Stimulated activated CD4-positive, alpha-beta T cell treated with anti-CD3 and anti-CD28 coated beads, TNF-alpha, amount 100 ng/mL, for 48 hours (primary cell): Measurements from ENCODE around the gene C3orf49.
A peak's percentile ranks its signal among the peaks of the same experiment; 100 is the strongest.

Experiments used
- DNase-seq, 3 donors: peaks; one replicate each; pipeline ENCODE4 v3.0.0-alpha.2; 2020; ENCODE audit warnings: low read depth in 3 of 3

The C3orf49 gene

GRCh38 chr3:63851287-63851686 is 32.2 kb downstream of the C3orf49 start:
- DNase-seq: no peak

DNA sequence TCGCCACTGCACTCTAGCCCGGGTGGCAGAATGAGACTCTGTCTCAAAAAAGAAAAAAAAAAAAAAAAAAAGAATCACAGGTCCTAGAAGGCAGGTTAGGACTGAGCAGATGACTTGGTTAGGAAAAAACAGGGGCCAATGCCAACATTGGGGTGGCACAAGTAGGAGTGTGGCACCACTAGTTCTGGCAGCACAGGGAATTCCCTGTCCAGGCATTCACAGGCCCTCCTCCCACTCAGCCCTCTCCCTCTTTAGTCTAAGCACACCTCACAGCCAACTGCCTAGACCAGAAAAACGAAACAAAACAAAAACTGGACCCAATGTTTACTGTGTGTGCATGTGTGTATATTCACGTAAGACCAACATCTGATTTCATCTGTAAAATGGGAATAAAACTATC is 34.0 kb downstream of the C3orf49 start:
- DNase-seq: no peak

DNA sequence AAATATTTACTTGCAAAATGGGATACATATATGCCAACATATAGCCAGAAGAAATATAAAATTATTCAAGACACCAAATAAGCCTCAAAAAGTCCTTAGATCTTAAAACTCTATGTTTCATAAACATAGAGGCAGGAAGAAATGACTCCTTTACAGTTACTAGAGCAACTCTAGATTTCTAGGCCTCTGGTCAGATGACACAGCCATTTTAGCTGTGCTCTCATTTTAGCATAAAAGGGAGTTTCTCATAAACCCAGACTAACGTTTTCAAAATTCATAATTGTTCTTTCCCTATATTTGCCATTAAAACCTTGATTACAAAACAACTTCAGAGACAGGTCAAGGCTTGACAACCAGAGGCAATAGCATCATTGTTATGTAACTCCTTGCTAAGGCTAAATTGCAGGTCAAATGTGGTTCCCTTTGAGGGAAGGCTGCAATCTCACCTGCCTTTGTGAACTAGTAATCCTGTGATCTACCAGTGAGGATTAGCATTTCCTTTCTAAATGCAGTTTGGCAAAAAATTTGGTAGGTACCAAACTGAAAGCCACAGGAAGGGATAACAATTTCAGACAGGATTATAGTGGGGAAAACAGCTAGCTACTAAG is 36.3 kb downstream of the C3orf49 start:
- no peak for DNase-seq

GRCh38 chr3:63857311-63857710 is 38.2 kb downstream of the C3orf49 start:
- no peak for DNase-seq

- DNase-seq: no peak
These were observed 41.7 kb downstream of the C3orf49 start for GRCh38 chr3:63860776-63861175.

DNA sequence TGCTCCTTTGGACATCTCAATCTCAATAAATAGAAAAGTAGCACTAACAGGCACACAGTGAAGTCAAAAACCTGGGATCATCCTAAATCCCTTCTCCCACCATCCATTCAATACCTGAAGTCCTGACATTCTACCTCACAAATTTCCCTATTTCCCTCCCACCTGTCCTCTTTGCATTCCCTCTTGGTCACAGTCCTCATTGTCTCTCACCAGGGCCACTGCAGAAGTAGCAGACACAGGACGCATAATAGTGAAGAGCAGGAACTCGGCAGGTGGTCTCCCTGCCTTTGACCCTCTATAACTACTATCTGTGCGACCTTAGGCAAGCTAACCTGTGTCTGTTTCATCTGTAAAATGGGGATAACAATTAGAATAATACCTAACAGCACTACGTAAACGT is 42.2 kb downstream of the C3orf49 start:
- DNase-seq: no peak

GRCh38 chr3:63862804-63863149 is 43.7 kb downstream of the C3orf49 start:
- no peak for DNase-seq

DNA sequence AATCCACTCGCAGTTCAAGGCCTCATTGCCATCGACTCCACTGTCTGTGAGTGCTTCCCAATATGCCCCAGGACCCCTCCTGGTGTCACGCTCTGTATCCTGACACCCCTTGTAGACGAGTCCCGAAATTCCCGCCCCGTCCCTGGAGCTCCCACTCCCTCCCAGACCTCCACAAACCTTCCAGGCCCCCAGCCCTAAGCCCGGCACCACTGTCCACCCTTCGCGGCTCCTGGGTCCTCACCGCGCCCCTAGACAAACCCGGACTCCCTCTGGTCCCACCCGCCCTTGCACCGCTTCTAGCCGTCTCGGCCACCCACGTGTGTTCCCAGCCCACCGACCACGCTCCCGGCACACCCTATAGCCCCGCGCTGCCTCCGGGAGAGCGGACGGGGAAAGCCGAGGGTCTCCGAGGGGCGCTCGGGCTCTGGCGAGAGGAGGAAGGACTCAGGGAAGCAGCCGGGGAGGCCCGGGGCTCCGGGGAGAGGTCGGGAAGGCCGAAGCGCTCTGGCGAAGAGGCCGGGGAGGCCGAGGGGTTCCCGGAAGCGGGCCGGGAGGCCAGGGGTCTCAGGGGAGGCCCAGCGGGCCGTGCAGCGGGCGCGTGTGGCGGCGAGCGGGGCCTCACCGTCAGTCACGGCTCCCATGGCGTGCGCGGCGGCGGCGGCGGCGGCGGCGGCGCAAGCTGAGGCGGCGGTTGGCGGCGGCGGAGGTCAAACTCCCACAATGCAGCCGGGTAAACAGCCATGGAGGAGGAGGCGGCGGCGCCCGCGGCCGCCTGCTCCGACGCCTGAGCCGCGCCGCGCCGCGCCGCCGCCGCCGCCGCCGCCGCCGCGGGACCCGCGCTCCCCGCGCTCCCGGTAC is 44.3 kb downstream of the C3orf49 start, which contains the start of the genes ATXN7 and THOC7:
TSS of gene ATXN7 (plus strand) at position 718 of the 858 bp plus-strand sequence. CDS start 48,732 bp downstream, outside the sequence.
TSS of gene THOC7 (minus strand) at position 656 of the 858 bp plus-strand sequence. CDS start at position 641, 15 bp downstream.
- peak; percentile 35 to 43 (median 43) for DNase-seq

DNA sequence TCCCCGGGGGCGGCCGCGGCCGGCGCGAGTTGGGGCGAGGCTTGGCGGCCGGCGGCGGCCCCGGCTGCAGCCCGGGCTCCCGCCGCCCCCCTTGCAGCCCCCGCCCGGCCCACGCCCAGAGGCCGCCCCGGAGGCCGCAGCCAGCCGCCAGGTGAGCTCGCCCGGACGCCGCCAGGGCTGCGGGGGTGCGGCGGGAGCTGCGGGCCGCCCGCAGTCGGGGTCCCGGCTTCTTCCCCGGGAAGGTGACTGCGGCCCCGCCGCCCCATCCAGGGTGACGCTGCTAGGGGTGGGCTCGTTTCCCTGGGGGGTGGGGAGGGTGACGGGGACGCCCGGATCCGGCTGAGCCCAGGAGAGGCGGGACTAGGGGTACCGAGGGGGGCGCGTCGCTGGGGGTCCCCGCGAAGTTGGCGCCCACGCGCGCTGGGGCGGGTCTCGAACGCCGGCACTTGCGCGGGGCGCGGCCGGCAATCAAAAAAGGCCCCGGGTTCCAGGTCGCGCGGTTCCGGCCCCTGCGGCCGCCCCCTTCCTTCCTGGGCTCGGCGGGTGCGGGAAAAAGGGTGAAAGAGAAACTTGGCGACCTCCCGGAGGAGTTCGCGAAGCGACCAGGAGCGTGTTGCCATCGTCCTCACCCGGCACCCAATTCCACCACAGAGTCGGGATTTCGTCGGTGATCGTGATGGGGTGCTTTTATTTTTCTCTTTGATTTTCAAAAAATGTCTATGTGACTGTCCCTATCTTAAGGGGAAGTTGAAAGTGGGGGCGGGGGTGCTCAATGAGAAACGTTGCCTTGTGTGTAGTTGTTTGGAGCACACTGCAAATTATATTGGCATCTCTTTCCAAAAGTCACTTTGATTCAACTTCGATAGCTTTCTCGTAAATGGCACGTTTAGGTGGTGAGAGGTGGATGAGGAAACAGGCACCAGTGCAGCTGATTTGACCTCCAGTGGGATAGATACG is 45.2 kb downstream of the C3orf49 start:
- peak; percentile 2 to 30 (median 7) for DNase-seq

DNA sequence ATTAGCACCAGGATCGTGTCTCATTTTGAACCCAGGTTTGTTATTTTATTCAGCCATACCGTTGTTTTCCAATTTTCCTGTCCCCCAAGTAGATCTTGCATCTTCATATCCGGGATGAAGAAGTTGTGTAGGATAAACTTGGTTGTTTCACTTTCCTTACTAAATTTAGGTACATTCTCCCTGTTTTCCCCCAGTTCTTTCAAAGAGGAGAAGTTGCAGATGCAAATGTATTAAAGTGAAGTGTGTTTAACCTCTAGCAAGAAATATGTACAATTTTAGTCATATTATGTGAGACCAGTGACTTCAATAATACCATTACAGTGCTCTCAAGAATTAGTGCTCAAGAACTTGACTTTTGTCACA is 45.8 kb downstream of the C3orf49 start:
- DNase-seq: no peak

GRCh38 chr3:63867225-63867624 is 48.1 kb downstream of the C3orf49 start:
- DNase-seq: no peak

DNA sequence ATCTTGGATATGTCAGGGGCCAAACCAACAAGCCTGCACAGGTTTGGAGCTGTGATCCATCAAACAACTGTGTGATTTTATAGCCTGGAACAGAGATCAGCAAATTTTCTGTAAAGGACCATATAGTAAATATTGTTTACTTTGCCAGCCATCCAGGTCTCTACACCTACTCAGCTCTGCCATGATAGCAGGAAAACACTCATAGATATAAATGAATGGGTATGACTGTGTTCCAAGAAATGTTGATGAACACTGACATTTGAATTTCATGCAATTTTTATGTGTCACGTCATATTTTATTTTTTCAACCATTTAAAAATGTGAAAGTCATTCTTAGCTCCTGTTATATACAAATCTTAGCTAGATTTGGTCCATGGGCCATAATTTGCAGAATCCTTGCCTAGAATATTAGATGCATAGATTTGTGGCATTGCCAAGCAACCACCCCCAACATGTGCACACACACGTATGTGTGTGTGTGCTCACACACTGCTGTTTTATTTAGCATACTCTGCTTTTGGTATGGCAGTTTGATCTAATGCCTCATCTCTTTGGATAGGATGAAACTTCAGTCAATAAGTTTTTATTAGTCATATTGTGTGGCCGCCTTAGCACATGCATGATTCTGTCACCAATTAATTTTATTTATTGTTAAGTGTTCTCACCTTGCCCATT is 51.0 kb downstream of the C3orf49 start:
- DNase-seq: no peak

DNA sequence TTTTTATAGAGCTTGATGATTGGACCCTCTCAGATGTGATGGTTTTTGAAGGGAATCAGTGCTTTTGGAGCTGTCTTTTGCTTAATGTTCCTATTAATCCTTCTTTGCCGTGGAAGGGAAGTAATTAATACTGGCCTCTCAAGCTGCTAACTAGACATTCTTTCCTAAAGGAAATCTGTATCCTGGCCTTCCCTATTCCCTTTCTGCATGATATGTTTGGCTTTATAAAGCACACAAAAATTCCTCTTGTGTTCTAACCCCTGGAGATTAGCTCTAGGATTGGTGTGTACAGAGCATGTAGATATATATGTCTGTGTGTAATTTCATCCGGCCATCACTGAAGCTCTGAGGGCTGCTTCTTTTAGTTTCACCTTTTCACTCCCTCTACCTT is 51.5 kb downstream of the C3orf49 start:
- DNase-seq: no peak

DNA sequence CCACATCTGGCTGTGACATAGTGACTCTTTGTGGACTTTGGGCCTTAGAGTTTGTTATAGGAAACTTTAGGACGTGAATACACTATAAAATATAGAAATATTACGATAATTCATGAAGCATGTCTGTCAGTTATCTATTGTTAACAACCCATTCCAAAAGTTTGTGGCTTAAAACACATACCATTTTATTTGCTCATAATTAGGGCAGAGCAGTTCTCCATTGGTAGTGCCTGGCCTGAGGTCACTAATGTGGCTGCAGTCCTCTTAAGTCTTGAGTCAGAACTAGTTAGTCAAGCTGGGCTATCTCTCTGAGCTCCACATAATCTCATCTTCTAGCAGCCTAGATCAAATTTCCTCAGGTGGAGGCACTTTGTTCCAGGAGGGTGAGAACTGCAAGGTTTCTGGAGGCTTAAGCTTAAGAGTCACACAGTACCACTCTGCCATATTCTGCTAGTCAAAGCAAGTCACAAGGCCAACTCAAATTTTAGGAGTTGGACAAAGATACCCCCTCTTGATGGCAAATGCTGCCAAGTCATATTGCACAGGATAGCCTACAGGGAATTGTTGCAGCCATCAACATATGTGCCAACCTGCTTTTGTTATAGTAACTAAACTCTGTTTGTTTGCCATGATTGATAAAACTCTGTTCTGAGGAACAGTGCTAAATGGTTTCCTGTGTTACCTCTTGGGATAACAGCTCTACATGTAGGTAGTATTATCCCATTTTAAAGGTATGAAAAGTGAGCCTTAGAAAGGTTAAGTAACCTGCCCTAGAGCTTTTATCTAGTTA is 53.2 kb downstream of the C3orf49 start:
- no peak for DNase-seq

- DNase-seq: no peak
These were observed 55.7 kb downstream of the C3orf49 start for GRCh38 chr3:63874769-63875168.

- DNase-seq: no peak
These were observed 56.4 kb downstream of the C3orf49 start for GRCh38 chr3:63875510-63875909.

DNA sequence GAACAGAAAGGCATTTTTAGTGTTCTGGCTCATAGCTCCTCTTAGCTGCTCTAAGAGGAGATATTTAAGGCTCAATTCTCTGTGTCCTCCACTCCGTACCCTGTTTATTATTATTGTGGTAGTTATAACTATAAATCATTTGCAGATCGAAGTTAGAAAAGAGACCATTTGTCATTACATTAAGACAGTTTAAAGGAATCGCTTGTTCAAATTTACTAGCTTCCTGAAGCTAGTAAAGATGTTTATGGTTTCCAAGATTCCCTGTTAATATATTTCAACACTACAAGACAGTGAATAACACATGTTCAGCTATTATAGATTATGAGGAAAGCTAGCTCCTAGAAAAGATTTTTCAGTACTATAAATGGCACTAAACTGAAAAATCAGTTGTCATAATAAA is 57.2 kb downstream of the C3orf49 start:
- DNase-seq: no peak

GRCh38 chr3:63877737-63878393 is 58.8 kb downstream of the C3orf49 start:
- DNase-seq: no peak

DNA sequence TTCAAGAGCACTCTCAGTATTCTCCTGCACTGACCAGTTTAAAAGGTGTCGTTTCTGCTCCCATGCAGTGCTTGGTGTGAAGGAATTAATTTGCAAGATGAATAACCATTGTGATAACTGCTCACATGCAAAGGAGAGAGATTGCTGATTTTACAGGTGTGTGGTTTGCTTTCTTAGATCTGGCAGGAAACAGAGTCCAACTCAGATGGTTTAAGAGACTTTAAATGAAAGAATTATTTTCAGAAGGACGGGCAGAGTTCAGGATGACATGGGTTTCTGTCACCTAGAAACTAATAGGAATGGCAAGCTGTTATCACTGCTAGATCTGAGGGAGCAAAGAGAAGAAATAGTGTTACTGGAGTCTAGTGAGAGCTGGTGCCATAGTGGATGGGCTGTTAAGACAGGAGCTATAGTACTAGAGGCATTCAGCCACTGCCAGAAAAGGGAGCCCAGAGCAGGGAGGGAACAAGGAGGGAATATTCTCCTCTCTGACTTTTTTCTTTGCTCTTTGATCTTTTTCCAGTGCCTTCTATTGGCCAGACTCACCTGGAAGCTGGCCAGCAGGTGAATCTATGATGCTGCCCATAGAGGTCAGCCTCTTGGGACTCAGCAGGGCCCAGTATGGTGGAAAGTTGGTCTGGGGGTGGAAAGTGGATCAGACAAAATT is 59.4 kb downstream of the C3orf49 start:
- no peak for DNase-seq

DNA sequence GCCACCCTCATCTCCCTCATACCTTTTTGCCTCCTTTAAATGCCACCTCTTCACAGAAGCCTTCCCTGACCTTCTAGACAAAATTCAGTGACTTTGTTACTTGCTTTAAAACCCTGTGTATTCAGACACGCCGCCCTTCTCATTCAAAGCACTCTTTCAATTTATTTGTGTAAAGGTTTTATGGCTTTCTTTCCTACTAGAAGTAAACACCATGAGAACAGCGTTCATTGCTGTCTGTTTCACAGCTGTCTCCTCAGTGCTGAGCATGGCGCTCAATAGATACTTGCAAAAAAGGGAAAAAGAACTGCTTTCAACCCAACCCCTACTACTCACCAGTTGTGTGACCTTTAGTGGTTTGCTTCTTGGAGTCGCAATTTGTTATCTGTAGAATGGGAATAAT is 61.6 kb downstream of the C3orf49 start:
- no peak for DNase-seq
